ENCODE data around the gene INSYN1. TPM values are rescaled to one million over a fixed set of nuclear protein-coding genes. Genes with fewer than 3 reads are reported as not detected.

INSYN1 gene
- total and polyA plus RNA-seq, 10 of the 15 experiments (the other 5 are each of a cell fraction or from before 2014, with no cell fraction given): not detected

- no peak overlapping the region for H3K4me3 ChIP-seq
- RAD21 ChIA-PET (ENCODE audit: unreplicated experiment): no interaction called here
- H3K79me2 ChIP-seq (ENCODE audit: control insufficient read depth, insufficient read depth, low read length): no peaks in the 10 kb centered on the region
- CTCF ChIA-PET: no interaction called here
- 0 out of 3 replicates have a peak, but pooled peaks have one; percentile 21 for ATAC-seq
- 10% methylated on average over 8 of the region's 8 CpGs for WGBS (ENCODE audit: insufficient coverage, insufficient replicate concordance, low lambda C conversion rate, missing lambda C conversion rate)
- no peak overlapping the region for H3K27ac ChIP-seq (ENCODE audit: control insufficient read depth, insufficient read depth)
- POLR2A ChIA-PET: no interaction called here
- H3K9me3 ChIP-seq (replicated peaks; ENCODE audit: control insufficient read depth, insufficient read depth, low read length): no peaks in the 10 kb centered on the region
- no peak for FAIRE-seq
- TF ChIP-seq NR2F1 (conservative IDR thresholded peaks at IDR 0.05) (no peak), SMC3 (IDR thresholded peaks at IDR 0.05; ENCODE audit: borderline replicate concordance, low read length) (0 out of 2 replicates have a peak, but pooled peaks have one; percentile 11), RAD21 (IDR thresholded peaks at IDR 0.05; ENCODE audit: insufficient read depth, low read depth, low read length) (peak; percentile 11; the same call in 1 of the 2 replicates), CTCF (IDR thresholded peaks at IDR 0.05 in 2 of 3, conservative IDR thresholded peaks at IDR 0.05 in 1 of 3; ENCODE audit: control insufficient read depth in 2 of 3, extremely low read depth in 1 of 3, insufficient read depth in 1 of 3, low read depth in 3 of 3, low read length in 3 of 3) (peak in 2 of 3 experiments; percentile 16 to 30; a peak in 2 of 6 replicates)
- intact Hi-C loops (cut with micrococcal nuclease; ENCODE audit: unreplicated experiment): no loop called here
- SMC1A ChIA-PET (ENCODE audit: uncharacterized antibody, unreplicated experiment): no interaction called here
- no peak overlapping the region for H2AFZ ChIP-seq (ENCODE audit: control insufficient read depth, low read depth, low read length)
- H3K36me3 ChIP-seq (ENCODE audit: control insufficient read depth in 2 of 2, insufficient read depth in 2 of 2, low read length in 1 of 2): no peaks in the 10 kb centered on the region
- no peak overlapping the region for H3K4me2 ChIP-seq (ENCODE audit: control insufficient read depth, insufficient read depth)
- DNase-seq (ENCODE audit: low read depth, low spot score): no peak
- no peaks in the 10 kb centered on the region; a peak in 1 of 4 replicates for H3K27me3 ChIP-seq (replicated peaks in 1 of 2; ENCODE audit: control insufficient read depth in 2 of 2, insufficient read depth in 2 of 2, low read length in 1 of 2)
- H3K9ac ChIP-seq (ENCODE audit: control insufficient read depth, insufficient read depth, low read length): no peak overlapping the region
- H3K4me1 ChIP-seq (ENCODE audit: control insufficient read depth, insufficient read depth, low read length): no peaks in the 10 kb centered on the region
- H4K20me1 ChIP-seq (ENCODE audit: control insufficient read depth, insufficient read depth): no peaks in the 10 kb centered on the region
- in situ Hi-C loops (cut with MboI): no loop called here
- no TSS peak for BruUV-seq (replicated peaks)
These were observed 28.1 kb upstream of the INSYN1 start for GRCh38 chr15:73781038-73781925.

Measured in GM12878 (cell line).